Retina (tissue), 1 donor: Measurements from ENCODE around the gene PLA2G7.
"Not testable (repeated sequence)": the region's sequence is repeated elsewhere in the genome, so short reads cannot be mapped to it uniquely, and the experiment has no call there.

Source experiments
- DNase-seq: peaks from one replicate; pipeline ENCODE4 v3.0.0-alpha.2; 2016

PLA2G7 gene

GRCh38 chr6:46746696-46747095, 11.5 kb upstream of the PLA2G7 start, which contains the start of gene ANKRD66:
ANKRD66 (plus strand) TSS chr6:46746933; CDS start chr6:46751949, 5,016 bp downstream.
- no peak for DNase-seq

GRCh38 chr6:46745973-46746372, 10.8 kb upstream of the PLA2G7 start:
- no peak for DNase-seq

GRCh38 chr6:46744159-46744725, 9.1 kb upstream of the PLA2G7 start:
- not testable (repeated sequence) for DNase-seq

- no peak for DNase-seq
Measured at GRCh38 chr6:46743425-46744158, 8.4 kb upstream of the PLA2G7 start.

GRCh38 chr6:46741910-46742309, 6.7 kb upstream of the PLA2G7 start:
- no peak for DNase-seq

- DNase-seq: no peak
Measured at GRCh38 chr6:46741482-46741881, 6.3 kb upstream of the PLA2G7 start.

- no peak for DNase-seq
Measured at GRCh38 chr6:46736906-46737305, 1.7 kb upstream of the PLA2G7 start.

- no peak for DNase-seq
Measured at GRCh38 chr6:46735720-46736031, 501 bp upstream of the PLA2G7 start.

GRCh38 chr6:46733341-46733801, 1.8 kb downstream of the PLA2G7 start:
- peak; percentile 9 for DNase-seq

GRCh38 chr6:46730921-46731461, 4.2 kb downstream of the PLA2G7 start:
- no peak for DNase-seq

- DNase-seq: no peak
Measured at GRCh38 chr6:46729787-46730326, 5.3 kb downstream of the PLA2G7 start.

GRCh38 chr6:46720401-46720800, 14.8 kb downstream of the PLA2G7 start:
- DNase-seq: no peak

GRCh38 chr6:46719099-46719498, 16.1 kb downstream of the PLA2G7 start:
- no peak for DNase-seq

GRCh38 chr6:46715141-46715540, 20.0 kb downstream of the PLA2G7 start:
- no peak for DNase-seq

GRCh38 chr6:46711491-46711890, 23.7 kb downstream of the PLA2G7 start:
- no peak for DNase-seq

- DNase-seq: no peak
Measured at GRCh38 chr6:46706464-46706863, 28.7 kb downstream of the PLA2G7 start.

- no peak for DNase-seq
Measured at GRCh38 chr6:46704562-46704961, 30.6 kb downstream of the PLA2G7 start.

- no peak for DNase-seq
Measured at GRCh38 chr6:46699970-46700369, 35.2 kb downstream of the PLA2G7 start.

- no peak for DNase-seq
Measured at GRCh38 chr6:46690911-46691451, 44.2 kb downstream of the PLA2G7 start.

GRCh38 chr6:46690141-46690755, 44.9 kb downstream of the PLA2G7 start:
- no peak for DNase-seq

GRCh38 chr6:46689657-46690056, 45.5 kb downstream of the PLA2G7 start:
- DNase-seq: no peak

- no peak for DNase-seq
Measured at GRCh38 chr6:46688966-46689335, 46.2 kb downstream of the PLA2G7 start.
